ENCODE data around the gene TEDC2. TPM values are rescaled to one million over a fixed set of nuclear protein-coding genes. Genes with fewer than 3 reads are reported as not detected.
A peak's percentile ranks its signal among the peaks of the same experiment; 100 is the strongest.

Gene TEDC2
- total RNA-seq, 4 donors from 2014 or later: 1.3 to 2.5 (median 1.8) TPM; not detected in 1

DNA sequence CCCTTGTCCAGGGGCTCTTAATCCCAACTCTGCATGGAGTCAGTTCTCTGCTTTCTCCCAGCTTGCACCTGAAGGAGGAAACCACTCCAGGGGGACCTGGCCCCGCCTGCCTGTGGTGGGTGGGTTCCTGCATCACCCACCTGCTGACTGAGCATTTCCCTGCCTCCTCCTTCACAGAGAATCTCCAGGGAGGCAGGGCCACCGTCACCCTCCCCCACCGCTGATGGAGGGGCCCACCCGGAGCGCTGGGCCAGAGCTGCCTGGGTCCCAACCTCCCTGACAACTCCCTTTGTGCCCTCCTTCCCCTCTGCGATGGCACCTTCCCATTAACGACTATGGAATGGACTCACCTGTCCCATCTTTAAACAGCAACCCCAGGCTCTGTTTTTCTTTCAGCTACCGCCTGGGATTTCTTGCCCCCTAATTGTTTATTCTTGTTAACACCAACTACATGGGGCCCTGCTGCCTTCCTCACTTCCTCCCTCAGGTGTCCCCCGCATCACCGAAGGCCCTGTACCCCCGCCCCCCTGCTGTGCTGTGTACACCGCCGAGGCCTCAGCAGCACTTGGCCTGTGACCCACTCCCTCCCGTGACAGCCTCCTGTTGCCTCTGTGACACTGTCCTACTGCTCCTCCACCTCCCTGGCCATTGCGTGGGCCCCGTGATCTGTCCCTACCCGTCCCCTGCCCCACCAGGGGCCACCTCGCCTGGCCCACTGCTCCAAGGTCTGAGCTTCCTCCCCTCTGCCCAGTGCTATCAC lies 842 bp upstream of the TEDC2 start:
- H3K36me3 ChIP-seq: peaks cover 0 to 22% (median 0%) of the 10 kb centered on the region in 3 donors
- H3K27ac ChIP-seq: peak overlapping the region in 2 of 4 donors; percentile 31 to 63
- H3K27me3 ChIP-seq: no peaks in the 10 kb centered on the region
- H3K4me3 ChIP-seq: peak overlapping the region; percentile 32 to 61 (median 47)
- 23% methylated on average over 18 of the region's 18 CpGs for WGBS, 2 donors
- H3K9me3 ChIP-seq: no peaks in the 10 kb centered on the region
- no peak for DNase-seq (ENCODE audit: low spot score in 2 of 2)
- TF ChIP-seq EP300 (IDR thresholded peaks at IDR 0.05): no peak
- TF ChIP-seq, protein P1, sequence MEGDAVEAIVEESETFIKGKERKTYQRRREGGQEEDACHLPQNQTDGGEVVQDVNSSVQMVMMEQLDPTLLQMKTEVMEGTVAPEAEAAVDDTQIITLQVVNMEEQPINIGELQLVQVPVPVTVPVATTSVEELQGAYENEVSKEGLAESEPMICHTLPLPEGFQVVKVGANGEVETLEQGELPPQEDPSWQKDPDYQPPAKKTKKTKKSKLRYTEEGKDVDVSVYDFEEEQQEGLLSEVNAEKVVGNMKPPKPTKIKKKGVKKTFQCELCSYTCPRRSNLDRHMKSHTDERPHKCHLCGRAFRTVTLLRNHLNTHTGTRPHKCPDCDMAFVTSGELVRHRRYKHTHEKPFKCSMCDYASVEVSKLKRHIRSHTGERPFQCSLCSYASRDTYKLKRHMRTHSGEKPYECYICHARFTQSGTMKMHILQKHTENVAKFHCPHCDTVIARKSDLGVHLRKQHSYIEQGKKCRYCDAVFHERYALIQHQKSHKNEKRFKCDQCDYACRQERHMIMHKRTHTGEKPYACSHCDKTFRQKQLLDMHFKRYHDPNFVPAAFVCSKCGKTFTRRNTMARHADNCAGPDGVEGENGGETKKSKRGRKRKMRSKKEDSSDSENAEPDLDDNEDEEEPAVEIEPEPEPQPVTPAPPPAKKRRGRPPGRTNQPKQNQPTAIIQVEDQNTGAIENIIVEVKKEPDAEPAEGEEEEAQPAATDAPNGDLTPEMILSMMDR (IDR thresholded peaks at IDR 0.05): no peak
- H3K4me1 ChIP-seq: peaks cover 0 to 24% (median 9%) of the 10 kb centered on the region in 4 donors

- Histone ChIP-seq H3K4me1 (peaks cover 0 to 17% (median 9%) of the 10 kb centered on the region in 4 donors), H3K9me3 (no peaks in the 10 kb centered on the region), H3K27ac (no peak overlapping the region), H3K4me3 (peak overlapping the region; percentile 32 to 61 (median 47)), H3K27me3 (no peaks in the 10 kb centered on the region), H3K36me3 (peaks cover 0 to 20% (median 0%) of the 10 kb centered on the region in 3 donors)
- no peak for DNase-seq (ENCODE audit: low spot score in 2 of 2)
- no peak for TF ChIP-seq EP300 (IDR thresholded peaks at IDR 0.05)
- TF ChIP-seq, protein P1 (IDR thresholded peaks at IDR 0.05): no peak
- no peak for TF ChIP-seq POLR2A (IDR thresholded peaks at IDR 0.05)
- WGBS, 2 donors: 3 to 5% methylated on average over 10 to 19 of the region's 20 CpGs
Measured at GRCh38 chr16:2460391-2460713, 443 bp downstream of the TEDC2 start.

DNA sequence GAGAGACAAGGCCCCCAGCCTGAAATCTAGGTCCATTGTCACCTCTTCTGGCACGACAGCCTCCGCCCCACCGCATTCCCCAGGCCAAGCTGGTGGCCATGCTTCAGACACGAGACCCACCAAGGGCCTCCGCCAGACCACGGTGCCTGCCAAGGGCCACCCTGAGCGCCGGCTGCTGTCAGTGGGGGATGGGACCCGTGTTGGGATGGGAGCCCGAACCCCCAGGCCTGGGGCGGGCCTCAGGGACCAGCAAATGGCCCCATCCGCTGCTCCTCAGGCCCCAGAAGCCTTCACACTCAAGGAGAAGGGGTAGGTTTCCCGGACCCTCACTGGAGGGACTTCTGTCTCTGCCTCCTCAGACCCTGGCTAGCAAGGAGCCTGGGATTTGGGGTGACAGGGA lies 1.0 kb downstream of the TEDC2 start:
- Histone ChIP-seq H3K27ac (no peak overlapping the region), H3K4me3 (no peak overlapping the region), H3K27me3 (no peaks in the 10 kb centered on the region), H3K9me3 (no peaks in the 10 kb centered on the region), H3K4me1 (peaks cover 0 to 17% (median 9%) of the 10 kb centered on the region in 4 donors), H3K36me3 (peaks cover 0 to 15% (median 0%) of the 10 kb centered on the region in 3 donors)
- TF ChIP-seq, protein P1 (IDR thresholded peaks at IDR 0.05): no peak
- TF ChIP-seq EP300 (IDR thresholded peaks at IDR 0.05) (no peak), POLR2A (IDR thresholded peaks at IDR 0.05) (no peak)
- DNase-seq (ENCODE audit: low spot score in 2 of 2): no peak
- 70 to 78% methylated on average over 10 to 13 of the region's 13 CpGs for WGBS, 2 donors

GRCh38 chr16:2462031-2462866 lies 2.3 kb downstream of the TEDC2 start:
- TF ChIP-seq EP300 (IDR thresholded peaks at IDR 0.05): no peak
- TF ChIP-seq, protein P1 (IDR thresholded peaks at IDR 0.05): no peak
- TF ChIP-seq POLR2A (IDR thresholded peaks at IDR 0.05): no peak
- 91 to 92% methylated on average over 5 to 20 of the region's 23 CpGs for WGBS, 2 donors
- DNase-seq (ENCODE audit: low spot score in 2 of 2): no peak
- H3K4me1 ChIP-seq: peaks cover 0 to 20% (median 9%) of the 10 kb centered on the region in 4 donors
- no peaks in the 10 kb centered on the region for H3K9me3 ChIP-seq
- H3K27ac ChIP-seq: no peak overlapping the region
- peaks cover 0 to 2% (median 0%) of the 10 kb centered on the region in 3 donors for H3K36me3 ChIP-seq
- no peak overlapping the region for H3K4me3 ChIP-seq
- H3K27me3 ChIP-seq: peaks cover 0 to 1% of the 10 kb centered on the region in 2 donors

GRCh38 chr16:2464333-2464732 lies 4.4 kb downstream of the TEDC2 start:
- DNase-seq (ENCODE audit: low spot score in 2 of 2): no peak
- H3K9me3 ChIP-seq: no peaks in the 10 kb centered on the region
- no peak for TF ChIP-seq EP300 (IDR thresholded peaks at IDR 0.05)
- TF ChIP-seq, protein P1 (IDR thresholded peaks at IDR 0.05): no peak
- 61 to 66% methylated on average over 4 to 8 of the region's 12 CpGs for WGBS, 2 donors
- peaks cover 0 to 16% of the 10 kb centered on the region in 2 donors for H3K27me3 ChIP-seq
- H3K4me1 ChIP-seq: peaks cover 0 to 34% (median 21%) of the 10 kb centered on the region in 4 donors
- H3K4me3 ChIP-seq: no peak overlapping the region
- H3K36me3 ChIP-seq: no peaks in the 10 kb centered on the region
- H3K27ac ChIP-seq: no peak overlapping the region
